ENCODE measurements around the gene LYRM4.
A peak's percentile ranks its signal among the peaks of the same experiment; 100 is the strongest.

The LYRM4 gene

DNA sequence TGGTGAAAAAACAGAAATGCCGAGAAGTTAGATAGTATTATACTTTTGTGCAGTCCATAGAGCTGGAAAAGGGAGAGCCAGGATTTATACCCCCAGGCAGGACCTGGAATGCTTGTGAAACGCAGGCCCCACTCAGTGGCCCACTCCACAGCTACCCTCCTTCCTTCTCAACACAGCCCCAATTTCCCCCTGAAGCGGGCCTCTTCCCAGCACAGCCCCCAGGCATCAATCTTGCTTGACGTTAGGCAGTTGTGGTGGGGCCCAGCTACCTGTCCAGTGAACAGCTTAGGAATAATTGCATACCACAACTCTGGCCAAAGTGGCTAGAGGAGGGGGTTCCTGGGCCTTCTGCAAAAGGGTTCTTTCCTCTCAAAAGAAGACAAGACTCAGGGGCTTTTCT lies 114.4 kb downstream of the LYRM4 start:
- no peak for DNase-seq (ENCODE audit: low read depth in 3 of 3)

GRCh38 chr6:5143634-5144311 lies 117.0 kb downstream of the LYRM4 start:
- peak; percentile 64 to 75 (median 70) for DNase-seq (ENCODE audit: low read depth in 3 of 3)

DNA sequence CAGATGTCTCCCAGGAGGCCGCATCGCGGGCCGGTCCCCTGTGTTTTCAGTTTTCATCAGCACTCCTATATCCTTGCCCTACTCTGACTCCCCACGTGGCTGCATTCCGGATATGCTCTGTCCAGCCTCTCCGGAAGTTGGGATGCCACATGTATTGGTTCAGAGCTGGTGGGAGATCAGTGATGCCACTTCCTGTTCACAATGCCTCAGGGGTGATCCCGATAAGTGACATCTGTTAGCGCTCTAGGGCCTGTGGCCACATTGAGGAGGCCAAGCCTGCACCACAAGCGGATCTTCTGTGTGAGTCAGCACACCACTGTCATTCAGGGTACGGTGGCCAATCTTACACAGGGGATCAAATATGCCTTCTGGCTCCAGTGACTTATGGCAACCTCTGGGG lies 117.8 kb downstream of the LYRM4 start:
- DNase-seq (ENCODE audit: low read depth in 3 of 3): no peak

- no peak for DNase-seq (ENCODE audit: low read depth in 3 of 3)
Observed at GRCh38 chr6:5142131-5142530, 118.6 kb downstream of the LYRM4 start.

DNA sequence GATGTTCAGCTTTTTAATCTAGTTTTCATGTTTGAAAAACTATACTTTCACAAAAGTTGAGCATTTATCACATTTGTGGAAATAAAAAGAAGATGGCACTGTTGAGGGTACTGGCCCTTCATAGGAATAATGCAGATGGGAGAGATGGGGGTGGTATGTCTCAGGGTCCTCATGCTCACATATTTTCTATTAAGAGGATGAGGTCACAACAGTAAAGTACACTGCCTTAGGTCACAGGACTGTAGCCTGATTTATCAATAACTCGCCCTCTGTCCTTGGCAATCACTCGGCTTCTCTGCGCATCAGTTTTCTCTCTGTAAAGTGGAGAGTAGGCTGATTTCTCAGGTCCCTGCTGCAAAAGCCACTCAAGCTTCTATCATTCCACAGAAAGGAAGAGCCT lies 119.7 kb downstream of the LYRM4 start:
- DNase-seq (ENCODE audit: low read depth in 3 of 3): no peak

DNA sequence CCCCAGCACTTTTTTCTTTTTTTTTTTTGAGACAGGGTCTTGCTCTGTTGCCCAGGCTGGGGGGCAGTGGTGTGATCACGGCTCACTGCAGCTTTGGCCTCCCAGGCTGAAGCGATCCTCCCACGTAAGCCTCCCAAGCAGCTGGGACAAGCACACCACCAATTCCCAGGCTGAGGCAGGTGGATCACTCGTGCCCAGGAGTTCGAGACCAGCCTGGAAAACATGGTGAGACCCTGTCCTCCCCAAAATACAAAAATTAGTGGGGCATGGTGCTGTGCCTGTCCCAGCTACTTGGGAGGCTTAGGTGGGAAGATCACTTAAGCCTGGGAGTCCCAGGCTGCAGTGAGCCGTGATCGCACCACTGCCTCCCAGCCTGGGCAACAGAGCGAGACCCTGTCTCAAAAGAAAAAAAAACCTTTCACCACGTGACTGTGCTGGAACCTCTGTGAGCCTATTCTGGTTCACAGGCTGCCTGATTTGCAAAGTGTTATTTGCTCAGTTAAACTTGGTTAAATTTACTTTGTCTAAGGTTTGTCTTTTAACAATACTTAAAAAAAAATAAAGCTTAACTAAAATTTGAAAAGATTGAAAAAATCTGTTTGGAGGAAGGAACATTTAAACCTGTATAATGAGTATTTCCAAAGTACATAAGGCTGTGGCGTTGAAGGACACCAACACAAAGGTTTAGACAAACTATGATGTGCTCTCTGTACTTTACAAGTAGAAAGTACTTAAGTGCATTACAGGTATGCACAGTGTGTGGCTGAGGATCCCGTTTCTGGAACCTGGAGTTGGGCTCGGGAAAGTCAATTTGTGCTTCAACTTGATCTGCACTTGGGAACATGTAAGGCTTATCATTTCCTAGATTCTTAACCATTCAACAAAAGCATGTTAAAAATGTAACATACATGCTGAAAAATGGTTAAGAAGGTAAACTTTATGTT lies 120.7 kb downstream of the LYRM4 start:
- DNase-seq (ENCODE audit: low read depth in 3 of 3): no peak

DNA sequence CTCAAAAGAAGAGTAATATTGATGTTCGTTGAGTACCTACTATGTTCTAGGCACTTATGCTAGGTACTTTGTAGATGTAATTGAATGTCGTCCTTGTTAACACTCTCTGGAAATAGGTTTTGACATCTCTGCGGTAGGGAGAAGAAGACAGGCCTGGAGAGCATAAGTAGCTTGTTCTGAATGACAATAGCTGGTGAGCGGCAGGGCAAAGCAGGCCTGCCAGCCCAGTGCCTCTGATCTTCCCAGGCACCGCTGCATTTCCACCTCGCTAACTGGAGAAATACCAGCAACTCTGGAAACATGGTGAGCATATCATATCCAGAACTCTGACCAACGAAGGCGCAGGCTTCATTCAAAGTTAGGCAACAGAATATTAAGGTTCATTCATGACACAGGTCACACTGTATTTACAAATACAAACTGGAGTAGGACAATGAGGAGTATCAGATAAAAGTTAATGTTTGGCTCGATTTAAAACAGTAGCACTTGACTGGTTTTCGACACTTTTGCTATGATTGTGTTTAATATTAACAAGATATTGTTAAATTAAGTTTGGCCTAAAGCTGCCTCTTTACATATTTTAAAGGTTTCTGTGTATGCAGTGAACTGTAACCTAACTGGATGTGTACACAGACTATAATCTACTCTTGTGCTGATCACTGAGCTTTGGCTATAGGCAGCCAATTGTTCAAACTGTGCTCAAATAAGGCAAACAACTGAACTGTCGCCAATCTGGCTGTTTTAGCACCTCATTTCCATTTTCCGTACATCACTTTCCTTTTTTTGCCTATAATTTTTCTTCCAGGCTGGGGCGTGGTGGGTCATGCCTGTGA lies 121.5 kb downstream of the LYRM4 start:
- DNase-seq (ENCODE audit: low read depth in 3 of 3): no peak

GRCh38 chr6:5136851-5137250 lies 123.9 kb downstream of the LYRM4 start:
- DNase-seq (ENCODE audit: low read depth in 3 of 3): no peak

GRCh38 chr6:5135788-5136376 lies 124.9 kb downstream of the LYRM4 start:
- DNase-seq (ENCODE audit: low read depth in 3 of 3): peak; percentile 12 to 39 (median 25)

DNA sequence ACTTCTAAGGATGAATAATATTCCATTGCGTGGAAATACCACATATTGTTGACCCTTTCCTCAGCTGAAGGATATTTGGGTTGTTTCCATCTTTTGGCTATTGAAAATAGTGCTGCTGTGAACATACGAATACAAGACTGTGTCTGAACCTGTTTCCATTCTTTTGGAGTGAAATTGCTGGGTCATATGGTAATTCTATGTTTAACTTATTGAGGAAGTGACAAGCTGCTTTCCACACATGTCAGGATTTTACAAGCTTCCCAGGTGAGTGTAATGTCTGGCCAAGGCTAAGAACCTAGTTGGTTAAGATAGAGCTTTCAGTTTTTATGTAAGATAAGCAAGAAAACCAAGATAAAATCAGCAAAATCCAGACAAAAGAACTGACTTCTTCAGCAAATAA lies 126.8 kb downstream of the LYRM4 start:
- DNase-seq (ENCODE audit: low read depth in 3 of 3): no peak

DNA sequence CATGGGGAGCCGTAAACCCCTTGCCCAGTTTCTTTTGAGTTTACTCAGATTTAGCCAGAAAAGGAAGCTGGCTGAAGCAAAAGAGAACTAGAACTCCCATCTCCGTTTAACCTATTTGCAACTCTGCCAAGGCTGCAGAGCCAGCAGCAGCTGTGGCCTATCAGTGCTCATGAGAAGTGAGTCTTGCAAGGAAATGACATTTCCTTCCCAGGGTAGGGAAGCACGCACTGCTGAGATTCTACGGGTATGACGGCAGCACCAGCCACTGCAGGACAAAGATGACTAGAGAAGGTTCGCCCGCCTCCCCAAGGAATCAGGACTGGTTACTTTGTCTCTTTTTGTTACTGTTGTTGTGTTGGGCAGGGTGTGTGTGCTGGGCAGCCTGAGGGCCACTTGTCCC lies 128.0 kb downstream of the LYRM4 start:
- DNase-seq (ENCODE audit: low read depth in 3 of 3): no peak

GRCh38 chr6:5130135-5130866 lies 130.4 kb downstream of the LYRM4 start:
- no peak for DNase-seq (ENCODE audit: low read depth in 3 of 3)

DNA sequence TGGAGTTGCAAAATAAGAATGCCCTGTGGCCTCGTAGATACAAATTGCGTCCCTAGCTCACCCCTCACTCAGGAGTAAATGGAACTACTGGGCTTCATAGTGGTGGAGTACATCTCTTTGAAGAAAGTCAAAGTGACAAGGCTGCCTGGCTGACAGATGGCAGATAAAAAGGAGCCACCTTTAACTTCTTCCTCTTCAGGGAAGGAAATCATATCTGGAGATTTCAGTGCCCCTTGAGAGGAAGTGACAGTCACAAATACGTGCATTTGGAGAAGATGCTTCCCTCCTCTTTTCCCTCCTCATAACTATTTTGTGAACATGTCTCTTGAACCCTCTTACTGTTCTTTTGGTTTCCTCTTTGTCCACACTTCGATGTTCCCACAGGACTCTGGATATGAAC lies 132.4 kb downstream of the LYRM4 start:
- no peak for DNase-seq (ENCODE audit: low read depth in 3 of 3)

GRCh38 chr6:5127106-5127687 lies 133.6 kb downstream of the LYRM4 start:
- DNase-seq (ENCODE audit: low read depth in 3 of 3): no peak

DNA sequence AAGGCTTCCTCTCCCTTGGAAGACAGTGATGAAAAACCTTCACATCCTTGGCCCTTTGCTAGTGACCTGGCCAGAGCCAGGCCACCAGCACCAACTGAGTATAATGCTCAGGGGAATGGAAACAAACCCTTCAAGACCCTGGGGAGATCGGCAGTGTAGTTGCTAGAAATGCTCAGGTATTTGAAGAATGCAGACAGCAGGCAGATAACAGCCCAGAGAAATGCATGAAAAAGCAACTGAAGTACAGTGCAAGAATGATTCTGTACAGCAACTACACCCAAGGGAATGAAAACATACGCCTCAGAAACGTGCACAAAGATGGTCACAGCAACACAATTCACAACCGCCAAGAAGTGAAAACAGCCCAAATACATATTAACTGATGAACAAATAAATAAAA lies 134.5 kb downstream of the LYRM4 start:
- DNase-seq (ENCODE audit: low read depth in 3 of 3): no peak

- no peak for DNase-seq (ENCODE audit: low read depth in 3 of 3)
Observed at GRCh38 chr6:5125152-5126006, 135.4 kb downstream of the LYRM4 start.

GRCh38 chr6:5124526-5124925 lies 136.2 kb downstream of the LYRM4 start:
- no peak for DNase-seq (ENCODE audit: low read depth in 3 of 3)

GRCh38 chr6:5123296-5124143 lies 137.2 kb downstream of the LYRM4 start:
- DNase-seq (ENCODE audit: low read depth in 3 of 3): no peak

Data from stimulated activated CD4-positive, alpha-beta T cell treated with anti-CD3 and anti-CD28 coated beads, TNF-alpha, amount 100 ng/mL, for 48 hours (primary cell).